WTC11 (cell line): ENCODE results near the gene SNX13. TPM values are rescaled to one million over a fixed set of nuclear protein-coding genes. Genes with fewer than 3 reads are reported as not detected.

ENCODE experiments used
- AFF4 ChIP-seq: sonication (generic); formaldehyde crosslinking; IDR thresholded peaks from 2 replicates; pipeline ENCODE4 v1.8.1; 2023; ENCODE audit warnings: mild to moderate bottlenecking, missing genetic modification reagents, borderline replicate concordance
- ARID4B ChIP-seq: sonication (generic); formaldehyde crosslinking; IDR thresholded peaks from 2 replicates; pipeline ENCODE4 v1.8.0; 2023; ENCODE audit warnings: missing genetic modification reagents, mild to moderate bottlenecking, borderline replicate concordance
- JUN ChIP-seq: sonication (generic); formaldehyde crosslinking; IDR thresholded peaks from 2 replicates; pipeline ENCODE4 v1.8.0; 2023; ENCODE audit warnings: mild to moderate bottlenecking, missing genetic modification reagents
- NR2C2 ChIP-seq: sonication (generic); formaldehyde crosslinking; IDR thresholded peaks from 2 replicates; pipeline ENCODE4 v1.8.0; 2022; ENCODE audit warnings: mild to moderate bottlenecking, missing genetic modification reagents
- PREB ChIP-seq: sonication (generic); formaldehyde crosslinking; IDR thresholded peaks from 2 replicates; pipeline ENCODE4 v1.8.1; 2022; ENCODE audit warnings: mild to moderate bottlenecking, missing genetic modification reagents, moderate library complexity, borderline replicate concordance
- PRRX2 ChIP-seq: fragments of 250-450 bp; sonication (Bioruptor Pico); IDR thresholded peaks from 2 replicates; pipeline ENCODE4 v1.8.0; 2021; ENCODE audit warnings: mild to moderate bottlenecking
- ZBTB43 ChIP-seq: sonication (generic); formaldehyde crosslinking; IDR thresholded peaks from 2 replicates; pipeline ENCODE4 v1.8.1; 2023; ENCODE audit warnings: mild to moderate bottlenecking, missing genetic modification reagents
- total RNA-seq: library from RNA; stranded (reverse); gene quantifications from 3 replicates; pipeline ENCODE4 v1.2.3, GENCODE V29; 2021
- TF ChIP-seq, protein P1 (sequence below): sonication (generic); formaldehyde crosslinking; IDR thresholded peaks from 2 replicates; pipeline ENCODE4 v1.8.0; 2023; ENCODE audit warnings: missing genetic modification reagents

Gene SNX13
- total RNA-seq, 1 experiment from 2014 or later: 27.5 TPM

- no peak for TF ChIP-seq ARID4B (CRISPR knock-in tag)
- no peak for TF ChIP-seq JUN
- TF ChIP-seq NR2C2 (CRISPR knock-in tag): no peak
- no peak for TF ChIP-seq PREB
- no peak for TF ChIP-seq PRRX2 (CRISPR knock-in tag)
- TF ChIP-seq AFF4 (CRISPR knock-in tag): no peak
- no peak for TF ChIP-seq ZBTB43 (CRISPR knock-in tag)
- TF ChIP-seq, protein P1, sequence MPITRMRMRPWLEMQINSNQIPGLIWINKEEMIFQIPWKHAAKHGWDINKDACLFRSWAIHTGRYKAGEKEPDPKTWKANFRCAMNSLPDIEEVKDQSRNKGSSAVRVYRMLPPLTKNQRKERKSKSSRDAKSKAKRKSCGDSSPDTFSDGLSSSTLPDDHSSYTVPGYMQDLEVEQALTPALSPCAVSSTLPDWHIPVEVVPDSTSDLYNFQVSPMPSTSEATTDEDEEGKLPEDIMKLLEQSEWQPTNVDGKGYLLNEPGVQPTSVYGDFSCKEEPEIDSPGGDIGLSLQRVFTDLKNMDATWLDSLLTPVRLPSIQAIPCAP (CRISPR knock-in tag): no peak
Observed at GRCh38 chr7:17741426-17741825, 198.9 kb downstream of the SNX13 start (continued).

Other genes with a start within 250 kb of the SNX13 start
- not detected in 3 replicates for gene PRPS1L1, start 87.4 kb upstream of the SNX13 start, total RNA-seq